PC-3 (cell line): ENCODE data around the gene MAD1L1.

ENCODE experiments used
- EZH2phosphoT487 ChIP-seq: fragments of 300-600 bp; sonication (generic); IDR thresholded peaks from 2 replicates; pipeline ENCODE4 v1.6.1; 2018; ENCODE audit warnings: mild to moderate bottlenecking, antibody characterized with exemption, low read length, borderline replicate concordance
- TF ChIP-seq, protein P1 (sequence below): fragments of 300-600 bp; sonication (generic); conservative IDR thresholded peaks from 2 replicates; pipeline ENCODE4 v1.5.1; 2017; ENCODE audit warnings: antibody characterized with exemption, low read depth, mild to moderate bottlenecking, low read length

DNA sequence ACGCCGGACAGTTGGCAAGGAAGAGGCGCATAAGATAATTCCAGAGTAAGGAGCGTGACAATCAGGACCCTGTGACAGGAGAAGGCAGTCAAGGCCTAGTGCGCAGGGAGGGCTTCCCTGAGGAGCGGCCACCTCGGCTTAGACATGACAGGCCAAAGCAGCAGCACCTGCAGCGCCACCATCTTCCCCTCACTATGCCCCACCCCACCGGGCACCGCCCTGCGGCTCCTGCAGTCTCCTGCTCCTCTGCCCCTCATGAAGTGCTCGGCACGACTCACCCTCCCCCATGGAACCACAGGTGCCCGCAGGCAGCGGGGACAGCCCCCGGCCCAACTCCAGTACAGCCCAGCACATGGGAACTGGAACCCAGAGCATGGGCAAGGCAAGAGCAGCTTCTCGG lies 11.8 kb downstream of the MAD1L1 start:
- TF ChIP-seq, protein P1, sequence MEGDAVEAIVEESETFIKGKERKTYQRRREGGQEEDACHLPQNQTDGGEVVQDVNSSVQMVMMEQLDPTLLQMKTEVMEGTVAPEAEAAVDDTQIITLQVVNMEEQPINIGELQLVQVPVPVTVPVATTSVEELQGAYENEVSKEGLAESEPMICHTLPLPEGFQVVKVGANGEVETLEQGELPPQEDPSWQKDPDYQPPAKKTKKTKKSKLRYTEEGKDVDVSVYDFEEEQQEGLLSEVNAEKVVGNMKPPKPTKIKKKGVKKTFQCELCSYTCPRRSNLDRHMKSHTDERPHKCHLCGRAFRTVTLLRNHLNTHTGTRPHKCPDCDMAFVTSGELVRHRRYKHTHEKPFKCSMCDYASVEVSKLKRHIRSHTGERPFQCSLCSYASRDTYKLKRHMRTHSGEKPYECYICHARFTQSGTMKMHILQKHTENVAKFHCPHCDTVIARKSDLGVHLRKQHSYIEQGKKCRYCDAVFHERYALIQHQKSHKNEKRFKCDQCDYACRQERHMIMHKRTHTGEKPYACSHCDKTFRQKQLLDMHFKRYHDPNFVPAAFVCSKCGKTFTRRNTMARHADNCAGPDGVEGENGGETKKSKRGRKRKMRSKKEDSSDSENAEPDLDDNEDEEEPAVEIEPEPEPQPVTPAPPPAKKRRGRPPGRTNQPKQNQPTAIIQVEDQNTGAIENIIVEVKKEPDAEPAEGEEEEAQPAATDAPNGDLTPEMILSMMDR, result no peak
- no peak for TF ChIP-seq EZH2phosphoT487
